SU-DHL-6 (cell line): ENCODE measurements around the gene SLC51A.

ENCODE experiments used
- H2AFZ ChIP-seq: fragments of 200-600 bp; sonication (generic); 2 replicates; pipeline ENCODE4 v1.6.1; 2014; ENCODE audit warnings: low read depth, mild to moderate bottlenecking, moderate library complexity, mixed read lengths, antibody characterized with exemption, low read length; ENCODE audit not compliant: severe bottlenecking
- H3F3A ChIP-seq: fragments of 200-600 bp; shearing (Covaris generic); 2 replicates; pipeline ENCODE4 v1.6.0; 2016; ENCODE audit warnings: antibody characterized with exemption, mild to moderate bottlenecking; ENCODE audit not compliant: insufficient read depth
- H3K27ac ChIP-seq: fragments of 200-600 bp; sonication (generic); 2 replicates; pipeline ENCODE4 v1.5.1; 2016; ENCODE audit warnings: low read depth, mild to moderate bottlenecking, low read length, moderate library complexity, mixed read lengths
- H3K27me3 ChIP-seq: fragments of 200-600 bp; sonication (generic), shearing (Covaris generic); 2 replicates; pipeline ENCODE4 v1.6.0; 2014; ENCODE audit warnings: mild to moderate bottlenecking, low read length
- H3K36me3 ChIP-seq: fragments of 200-600 bp; sonication (generic); 2 replicates; pipeline ENCODE4 v1.6.1; 2014; ENCODE audit warnings: mild to moderate bottlenecking, low read length, mixed read lengths
- H3K4me2 ChIP-seq: fragments of 300-600, 200-600 bp; shearing (Covaris generic), sonication (generic); 2 replicates; pipeline ENCODE4 v1.6.0; 2014; ENCODE audit warnings: low read length, low read depth, mild to moderate bottlenecking; ENCODE audit not compliant: poor library complexity, severe bottlenecking
- H3K4me3 ChIP-seq: fragments of 200-600 bp; sonication (generic); 2 replicates; pipeline ENCODE4 v1.5.1; 2014; ENCODE audit warnings: antibody characterized with exemption, low read length, mild to moderate bottlenecking, mixed read lengths; ENCODE audit not compliant: insufficient read depth, poor library complexity, severe bottlenecking
- H3K79me2 ChIP-seq: fragments of 200-600 bp; sonication (generic); 2 replicates; pipeline ENCODE4 v1.6.1; 2014; ENCODE audit warnings: mild to moderate bottlenecking, low read length, moderate library complexity; ENCODE audit not compliant: insufficient read depth
- H3K9ac ChIP-seq: fragments of 200-600 bp; sonication (generic); 2 replicates; pipeline ENCODE4 v1.7.0; 2014; ENCODE audit warnings: mild to moderate bottlenecking, low read length
- H3K9me2 ChIP-seq: fragments of 200-600 bp; sonication (generic); replicated peaks from 2 replicates; pipeline ENCODE4 v1.6.1; 2014; ENCODE audit warnings: low read length; ENCODE audit not compliant: insufficient read depth
- H3K9me3 ChIP-seq: fragments of 200-600 bp; sonication (generic); 2 replicates; pipeline ENCODE4 v1.6.1; 2014; ENCODE audit warnings: low read length, mixed read lengths; ENCODE audit not compliant: insufficient read depth
- H4K20me1 ChIP-seq: fragments of 200-600 bp; sonication (generic); 2 replicates; pipeline ENCODE4 v1.6.1; 2014; ENCODE audit warnings: low read depth, mild to moderate bottlenecking, antibody characterized with exemption, low read length, moderate library complexity, mixed read lengths
- CTCF ChIP-seq: fragments of 200-600 bp; sonication (generic); IDR thresholded peaks from one replicate; pipeline ENCODE4 v1.5.1; 2017; ENCODE audit warnings: antibody characterized with exemption, mild to moderate bottlenecking, low read length, moderate library complexity; ENCODE audit not compliant: insufficient read depth, poor library complexity, severe bottlenecking
- EZH2phosphoT487 ChIP-seq: fragments of 200-600 bp; sonication (generic), shearing (Covaris generic); conservative IDR thresholded peaks from 2 replicates; pipeline ENCODE4 v1.6.1; 2018; ENCODE audit warnings: mild to moderate bottlenecking, antibody characterized with exemption, low read length, moderate library complexity, mixed read lengths

SLC51A gene

GRCh38 chr3:196194542-196194915 lies 21.8 kb upstream of the SLC51A start:
- Histone ChIP-seq H3K36me3 (no peaks in the 10 kb centered on the region), H3K9ac (no peak overlapping the region), H4K20me1 (no peaks in the 10 kb centered on the region), H3K9me3 (no peaks in the 10 kb centered on the region), H3K27ac (no peak overlapping the region), H3K9me2 (no peaks in the 10 kb centered on the region), H3K4me2 (no peak overlapping the region), H3F3A (no peaks in the 10 kb centered on the region), H3K79me2 (no peaks in the 10 kb centered on the region), H3K4me3 (no peak overlapping the region), H3K27me3 (no peaks in the 10 kb centered on the region), H2AFZ (no peak overlapping the region)
- no peak for TF ChIP-seq EZH2phosphoT487

GRCh38 chr3:196195664-196196265 lies 20.6 kb upstream of the SLC51A start:
- no peaks in the 10 kb centered on the region for H3K9me2 ChIP-seq
- no peak overlapping the region for H2AFZ ChIP-seq
- no peaks in the 10 kb centered on the region for H4K20me1 ChIP-seq
- H3K9me3 ChIP-seq: no peaks in the 10 kb centered on the region
- H3F3A ChIP-seq: no peaks in the 10 kb centered on the region
- no peak for TF ChIP-seq CTCF
- no peak for TF ChIP-seq EZH2phosphoT487
- H3K27me3 ChIP-seq: no peaks in the 10 kb centered on the region
- H3K4me3 ChIP-seq: no peak overlapping the region
- H3K27ac ChIP-seq: no peak overlapping the region
- no peaks in the 10 kb centered on the region for H3K36me3 ChIP-seq
- H3K4me2 ChIP-seq: no peak overlapping the region
- H3K9ac ChIP-seq: no peak overlapping the region
- no peaks in the 10 kb centered on the region for H3K79me2 ChIP-seq

GRCh38 chr3:196197524-196197923 lies 18.8 kb upstream of the SLC51A start:
- Histone ChIP-seq H2AFZ (no peak overlapping the region), H3K27me3 (no peaks in the 10 kb centered on the region), H4K20me1 (no peaks in the 10 kb centered on the region), H3F3A (no peaks in the 10 kb centered on the region), H3K9me2 (no peaks in the 10 kb centered on the region), H3K4me3 (no peak overlapping the region), H3K9me3 (no peaks in the 10 kb centered on the region), H3K79me2 (no peaks in the 10 kb centered on the region), H3K36me3 (no peaks in the 10 kb centered on the region), H3K4me2 (no peak overlapping the region), H3K27ac (no peak overlapping the region), H3K9ac (no peak overlapping the region)
- TF ChIP-seq CTCF (no peak), EZH2phosphoT487 (no peak)

GRCh38 chr3:196198081-196198675 lies 18.2 kb upstream of the SLC51A start:
- H3K27me3 ChIP-seq: no peaks in the 10 kb centered on the region
- H3K4me2 ChIP-seq: no peak overlapping the region
- no peaks in the 10 kb centered on the region for H3K9me2 ChIP-seq
- H3K9me3 ChIP-seq: no peaks in the 10 kb centered on the region
- no peak overlapping the region for H3K27ac ChIP-seq
- H4K20me1 ChIP-seq: no peaks in the 10 kb centered on the region
- TF ChIP-seq CTCF: no peak
- no peak for TF ChIP-seq EZH2phosphoT487
- no peak overlapping the region for H3K4me3 ChIP-seq
- H3K79me2 ChIP-seq: no peaks in the 10 kb centered on the region
- H3K36me3 ChIP-seq: no peaks in the 10 kb centered on the region
- H3F3A ChIP-seq: no peaks in the 10 kb centered on the region
- no peak overlapping the region for H3K9ac ChIP-seq
- H2AFZ ChIP-seq: no peak overlapping the region
